Measurements from ENCODE around the gene IQCC. TPM values are rescaled to one million over a fixed set of nuclear protein-coding genes. Genes with fewer than 3 reads are reported as not detected.

The IQCC gene
- total RNA-seq, 1 donor: 2.3 TPM

DNA sequence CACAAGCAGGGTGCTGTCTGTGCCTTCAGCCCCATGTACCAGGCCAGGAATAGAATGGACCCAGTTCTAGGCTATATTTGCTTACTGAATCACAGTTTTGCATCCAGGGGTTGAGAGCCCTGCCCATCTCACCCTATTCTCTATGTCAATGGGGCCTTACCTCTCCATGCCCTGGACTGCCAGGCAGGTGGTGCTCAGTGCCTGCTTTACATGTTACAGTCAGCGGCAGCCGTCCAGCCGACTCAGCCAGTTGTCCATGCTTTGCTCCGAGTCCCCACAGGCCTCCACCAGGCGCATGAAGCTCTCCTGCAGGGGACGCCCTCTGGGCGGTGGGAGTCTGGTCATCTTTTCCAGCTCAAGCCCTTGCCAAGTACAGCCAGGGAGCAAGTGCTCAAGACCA is 29.3 kb downstream of the IQCC start:
- no peak for DNase-seq (ENCODE audit: low read depth)
- no peak overlapping the region for H3K4me3 ChIP-seq (ENCODE audit: low read depth, low read length)
- TF ChIP-seq, protein P1, sequence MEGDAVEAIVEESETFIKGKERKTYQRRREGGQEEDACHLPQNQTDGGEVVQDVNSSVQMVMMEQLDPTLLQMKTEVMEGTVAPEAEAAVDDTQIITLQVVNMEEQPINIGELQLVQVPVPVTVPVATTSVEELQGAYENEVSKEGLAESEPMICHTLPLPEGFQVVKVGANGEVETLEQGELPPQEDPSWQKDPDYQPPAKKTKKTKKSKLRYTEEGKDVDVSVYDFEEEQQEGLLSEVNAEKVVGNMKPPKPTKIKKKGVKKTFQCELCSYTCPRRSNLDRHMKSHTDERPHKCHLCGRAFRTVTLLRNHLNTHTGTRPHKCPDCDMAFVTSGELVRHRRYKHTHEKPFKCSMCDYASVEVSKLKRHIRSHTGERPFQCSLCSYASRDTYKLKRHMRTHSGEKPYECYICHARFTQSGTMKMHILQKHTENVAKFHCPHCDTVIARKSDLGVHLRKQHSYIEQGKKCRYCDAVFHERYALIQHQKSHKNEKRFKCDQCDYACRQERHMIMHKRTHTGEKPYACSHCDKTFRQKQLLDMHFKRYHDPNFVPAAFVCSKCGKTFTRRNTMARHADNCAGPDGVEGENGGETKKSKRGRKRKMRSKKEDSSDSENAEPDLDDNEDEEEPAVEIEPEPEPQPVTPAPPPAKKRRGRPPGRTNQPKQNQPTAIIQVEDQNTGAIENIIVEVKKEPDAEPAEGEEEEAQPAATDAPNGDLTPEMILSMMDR (IDR thresholded peaks at IDR 0.05; ENCODE audit: insufficient read depth, low read length): no peak

DNA sequence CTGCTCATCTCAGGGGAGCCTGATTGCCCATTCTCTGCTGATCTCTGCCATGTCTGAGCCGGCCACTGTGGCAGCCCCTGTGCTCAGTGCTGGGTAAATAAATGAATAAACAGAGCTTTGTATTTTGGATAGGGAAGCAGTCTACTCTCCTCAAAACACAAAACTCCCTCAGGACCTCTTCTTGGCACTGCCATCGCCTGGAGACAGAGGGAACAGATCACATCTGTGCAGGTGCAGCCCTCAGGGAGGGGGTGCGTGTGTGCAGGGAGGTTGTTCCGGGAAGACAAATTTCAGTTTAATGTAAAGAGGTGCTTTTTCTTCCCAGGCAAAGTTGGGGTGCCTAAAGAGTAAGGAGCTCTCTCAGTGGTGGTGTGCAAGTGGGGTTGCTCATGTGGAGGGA is 33.9 kb downstream of the IQCC start:
- H3K4me3 ChIP-seq (ENCODE audit: low read depth, low read length): no peak overlapping the region
- DNase-seq (ENCODE audit: low read depth): no peak
- TF ChIP-seq, protein P1 (IDR thresholded peaks at IDR 0.05; ENCODE audit: insufficient read depth, low read length): no peak

DNA sequence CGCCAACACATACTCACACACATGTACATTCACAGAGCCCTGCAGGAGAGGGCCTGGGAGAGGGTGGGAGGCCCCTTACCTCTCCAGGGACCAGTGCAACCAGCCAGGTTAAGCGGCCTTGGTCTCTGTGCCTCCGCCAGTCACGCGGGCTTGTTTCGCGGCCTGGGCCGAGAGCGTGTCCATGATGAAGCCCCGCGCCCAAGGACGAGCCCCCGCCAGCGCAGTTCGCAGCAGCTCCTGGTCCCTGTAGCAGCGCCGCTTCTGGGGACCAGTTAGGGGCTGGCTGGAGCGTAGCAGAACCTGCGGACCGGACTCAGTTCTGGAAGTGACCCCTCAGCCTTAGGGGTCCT is 34.3 kb downstream of the IQCC start:
- TF ChIP-seq, protein P1 (IDR thresholded peaks at IDR 0.05; ENCODE audit: insufficient read depth, low read length): no peak
- no peak for DNase-seq (ENCODE audit: low read depth)
- H3K4me3 ChIP-seq (ENCODE audit: low read depth, low read length): peak overlapping the region; percentile 85

DNA sequence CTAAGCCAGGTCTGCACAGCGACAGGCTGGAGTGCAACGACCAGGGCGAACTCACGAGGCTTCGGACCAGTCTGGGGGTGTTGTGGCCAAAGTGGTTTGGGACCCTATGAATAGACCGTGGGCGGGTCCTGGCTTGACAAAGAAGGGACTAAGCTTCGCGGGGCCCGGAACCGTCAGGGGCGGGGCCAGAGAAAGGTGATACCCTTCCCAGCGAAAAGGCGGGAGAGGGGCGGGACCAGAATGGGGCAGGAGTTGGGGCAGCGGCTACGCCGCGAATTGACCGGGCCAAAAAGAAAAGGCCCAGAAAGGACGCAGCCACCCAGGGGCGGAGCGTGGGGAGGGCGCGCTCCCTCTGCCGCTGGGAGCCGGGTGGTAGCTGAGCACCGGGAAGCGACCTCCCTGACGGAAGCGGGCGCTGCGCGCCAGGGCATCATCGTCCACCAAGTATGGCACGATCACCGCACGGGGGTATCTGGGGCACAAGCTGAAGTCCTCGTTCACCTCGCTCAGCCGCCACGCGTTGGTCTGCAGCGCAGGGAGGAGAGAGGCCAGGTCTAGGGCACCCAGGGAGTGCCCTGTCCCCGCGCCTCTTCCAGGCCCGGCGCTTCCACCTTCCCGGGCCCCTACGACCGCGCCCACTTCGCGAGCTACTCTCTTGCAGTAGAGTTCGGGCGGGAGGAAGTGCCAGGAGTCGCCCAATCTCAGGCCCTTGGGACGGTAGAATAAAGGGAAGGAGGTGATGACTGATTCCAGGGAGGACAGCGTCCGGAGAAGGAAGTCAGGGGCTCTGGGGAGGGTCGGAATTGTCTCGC is 34.9 kb downstream of the IQCC start:
- DNase-seq (ENCODE audit: low read depth): peak; percentile 51
- TF ChIP-seq, protein P1 (IDR thresholded peaks at IDR 0.05; ENCODE audit: insufficient read depth, low read length): peak; percentile 31
- H3K4me3 ChIP-seq (ENCODE audit: low read depth, low read length): peak overlapping the region; percentile 85

DNA sequence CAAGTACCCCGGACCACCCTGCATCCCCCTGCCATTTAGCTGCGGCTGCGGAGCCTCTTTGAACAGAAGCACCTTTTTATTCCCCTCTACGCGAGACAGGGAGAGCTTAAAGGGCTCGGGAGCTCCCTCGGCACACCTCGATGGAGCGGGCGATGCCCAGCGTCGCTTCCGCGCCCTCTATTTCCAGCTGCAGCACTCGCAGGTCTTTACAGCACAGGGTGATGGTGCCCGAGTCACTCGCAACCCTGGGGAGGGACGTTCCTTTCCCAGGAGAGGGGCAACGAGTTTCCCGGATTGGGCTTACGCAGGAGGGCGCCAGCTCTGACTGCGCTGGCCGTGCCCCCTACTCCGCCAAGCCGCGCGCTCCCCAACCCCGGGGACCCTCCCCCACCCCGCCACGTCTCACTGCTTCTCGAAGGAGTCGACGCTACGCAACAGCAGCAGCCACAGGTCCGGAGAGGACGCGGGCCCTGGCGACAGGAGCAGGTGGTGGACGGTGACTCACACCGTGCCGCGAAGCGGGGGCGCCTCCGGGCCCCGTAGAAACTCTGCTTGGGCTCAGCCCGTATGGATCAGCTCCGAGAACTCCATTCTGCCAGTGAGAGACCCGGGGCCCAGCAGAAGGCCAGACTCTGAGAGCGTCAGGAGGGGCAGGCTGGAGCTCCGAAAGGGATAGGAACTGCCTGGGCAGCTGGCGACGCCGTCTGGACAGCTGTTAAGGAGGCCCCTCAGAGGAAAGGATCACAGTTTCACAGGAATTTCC is 35.7 kb downstream of the IQCC start:
- TF ChIP-seq, protein P1 (IDR thresholded peaks at IDR 0.05; ENCODE audit: insufficient read depth, low read length): peak; percentile 16
- peak overlapping the region; percentile 85 for H3K4me3 ChIP-seq (ENCODE audit: low read depth, low read length)
- DNase-seq (ENCODE audit: low read depth): peak; percentile 68

DNA sequence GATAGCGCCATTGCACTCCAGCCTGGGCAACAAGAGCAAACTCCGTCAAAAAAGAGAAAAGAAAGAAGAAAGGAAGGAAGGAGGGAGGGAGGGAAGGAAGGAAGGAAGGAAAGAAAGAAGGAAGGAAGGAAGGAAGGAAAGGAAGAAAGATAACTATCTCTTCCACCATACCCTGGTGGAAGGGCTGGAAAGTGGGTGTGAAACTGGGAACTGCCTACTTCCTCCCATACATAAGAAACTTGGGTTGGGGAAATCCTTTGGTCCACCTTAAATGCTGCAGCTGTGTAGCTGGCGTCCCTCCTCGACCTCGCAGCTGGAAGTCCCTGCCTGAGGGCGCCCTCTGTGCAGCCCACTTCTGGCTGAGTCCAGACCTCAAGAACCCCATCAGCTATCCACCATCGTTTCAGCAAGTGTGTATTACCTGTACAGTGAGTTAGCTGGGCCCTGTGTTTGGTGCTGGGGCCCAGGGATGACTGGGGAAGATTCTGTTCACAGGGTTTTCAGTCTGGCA is 36.9 kb downstream of the IQCC start:
- peak; percentile 58 for DNase-seq (ENCODE audit: low read depth)
- peak overlapping the region; percentile 56 for H3K4me3 ChIP-seq (ENCODE audit: low read depth, low read length)
- TF ChIP-seq, protein P1 (IDR thresholded peaks at IDR 0.05; ENCODE audit: insufficient read depth, low read length): no peak
